Measurements from ENCODE around the gene CFAP54. TPM values are rescaled to one million over a fixed set of nuclear protein-coding genes. Genes with fewer than 3 reads are reported as not detected.

Gene CFAP54
- total RNA-seq, 1 donor from 2014 or later = 0.73 TPM

- Mint-ChIP-seq H3K4me3 (ENCODE audit: unreplicated experiment) (no peak overlapping the region), H3K27ac (ENCODE audit: unreplicated experiment) (no peak overlapping the region), H3K27me3 (ENCODE audit: unreplicated experiment) (peaks cover 30% of the 10 kb centered on the region), H3K36me3 (ENCODE audit: unreplicated experiment) (no peaks in the 10 kb centered on the region), H3K9me3 (ENCODE audit: unreplicated experiment) (no peaks in the 10 kb centered on the region), H3K4me1 (ENCODE audit: unreplicated experiment) (no peaks in the 10 kb centered on the region)
- TF ChIP-seq CTCF (IDR thresholded peaks at IDR 0.05) = no peak
- DNase-seq (ENCODE audit: extremely low spot score, unreplicated experiment) = no peak
These were observed 240.5 kb downstream of the CFAP54 start for GRCh38 chr12:96729886-96730285.

- H3K36me3 Mint-ChIP-seq (ENCODE audit: unreplicated experiment) = no peaks in the 10 kb centered on the region
- no peaks in the 10 kb centered on the region for H3K4me1 Mint-ChIP-seq (ENCODE audit: unreplicated experiment)
- no peaks in the 10 kb centered on the region for H3K9me3 Mint-ChIP-seq (ENCODE audit: unreplicated experiment)
- no peak for DNase-seq (ENCODE audit: extremely low spot score, unreplicated experiment)
- no peak for TF ChIP-seq CTCF (IDR thresholded peaks at IDR 0.05)
- H3K4me3 Mint-ChIP-seq (ENCODE audit: unreplicated experiment) = no peak overlapping the region
- H3K27ac Mint-ChIP-seq (ENCODE audit: unreplicated experiment) = no peak overlapping the region
- peaks cover 31% of the 10 kb centered on the region for H3K27me3 Mint-ChIP-seq (ENCODE audit: unreplicated experiment)
These were observed 254.2 kb downstream of the CFAP54 start for GRCh38 chr12:96743606-96744005.

DNA sequence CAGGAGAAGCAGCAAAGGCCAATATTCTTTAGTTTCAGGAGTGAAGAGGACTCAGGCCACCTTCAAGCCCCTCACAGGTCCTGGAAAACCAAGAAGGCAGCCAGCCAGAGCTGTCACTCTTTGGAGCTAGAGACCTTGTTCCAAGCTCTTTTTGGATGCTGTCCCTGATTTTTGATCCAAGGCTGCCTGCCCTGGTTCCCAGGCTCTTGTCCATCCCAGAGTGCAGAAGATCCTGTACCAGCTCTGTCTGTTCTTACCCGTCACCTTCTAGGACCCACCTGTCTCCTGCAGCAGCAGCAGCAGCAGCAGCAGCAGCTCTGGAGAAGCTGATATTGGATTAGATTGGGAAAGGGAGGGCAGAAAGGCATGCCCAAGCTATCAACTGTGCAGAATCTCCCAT is 260.6 kb downstream of the CFAP54 start:
- DNase-seq (ENCODE audit: extremely low spot score, unreplicated experiment) = no peak
- Mint-ChIP-seq H3K4me3 (ENCODE audit: unreplicated experiment) (no peak overlapping the region), H3K36me3 (ENCODE audit: unreplicated experiment) (no peaks in the 10 kb centered on the region), H3K9me3 (ENCODE audit: unreplicated experiment) (peaks cover 8% of the 10 kb centered on the region), H3K27ac (ENCODE audit: unreplicated experiment) (no peak overlapping the region), H3K27me3 (ENCODE audit: unreplicated experiment) (peaks cover 34% of the 10 kb centered on the region), H3K4me1 (ENCODE audit: unreplicated experiment) (no peaks in the 10 kb centered on the region)
- TF ChIP-seq CTCF (IDR thresholded peaks at IDR 0.05) = no peak

- DNase-seq (ENCODE audit: extremely low spot score, unreplicated experiment) = no peak
- Mint-ChIP-seq H3K36me3 (ENCODE audit: unreplicated experiment) (no peaks in the 10 kb centered on the region), H3K4me3 (ENCODE audit: unreplicated experiment) (no peak overlapping the region), H3K9me3 (ENCODE audit: unreplicated experiment) (peaks cover 8% of the 10 kb centered on the region), H3K4me1 (ENCODE audit: unreplicated experiment) (no peaks in the 10 kb centered on the region), H3K27me3 (ENCODE audit: unreplicated experiment) (peaks cover 29% of the 10 kb centered on the region), H3K27ac (ENCODE audit: unreplicated experiment) (no peak overlapping the region)
- no peak for TF ChIP-seq CTCF (IDR thresholded peaks at IDR 0.05)
These were observed 262.2 kb downstream of the CFAP54 start for GRCh38 chr12:96751626-96752025.

- Mint-ChIP-seq H3K27ac (ENCODE audit: unreplicated experiment) (no peak overlapping the region), H3K27me3 (ENCODE audit: unreplicated experiment) (peaks cover 31% of the 10 kb centered on the region), H3K36me3 (ENCODE audit: unreplicated experiment) (no peaks in the 10 kb centered on the region), H3K9me3 (ENCODE audit: unreplicated experiment) (peaks cover 8% of the 10 kb centered on the region), H3K4me1 (ENCODE audit: unreplicated experiment) (no peaks in the 10 kb centered on the region), H3K4me3 (ENCODE audit: unreplicated experiment) (no peak overlapping the region)
- no peak for TF ChIP-seq CTCF (IDR thresholded peaks at IDR 0.05)
- DNase-seq (ENCODE audit: extremely low spot score, unreplicated experiment) = no peak
These were observed 262.8 kb downstream of the CFAP54 start for GRCh38 chr12:96752211-96752610.
